H1 (cell line): Measurements from ENCODE around the gene GUCA1A. TPM values are rescaled to one million over a fixed set of nuclear protein-coding genes. Genes with fewer than 3 reads are reported as not detected.

ENCODE experiments used
- CBX5 ChIP-seq: fragments of 300-800, 300-1000 bp; sonication (generic); IDR thresholded peaks from 2 replicates; pipeline ENCODE4 v1.7.1; 2016; ENCODE audit warnings: antibody characterized with exemption, low read length, low read depth
- CEBPB ChIP-seq: IDR thresholded peaks from 2 replicates; pipeline ENCODE4 v1.6.1; 2012; ENCODE audit warnings: low read depth, low read length
- JUND ChIP-seq: IDR thresholded peaks from 2 replicates; pipeline ENCODE4 v1.6.1; 2011; ENCODE audit warnings: mild to moderate bottlenecking, improper control_type of control experiment, low read length
- KDM1A ChIP-seq: fragments of 200-600, 300-600 bp; sonication (generic); IDR thresholded peaks from 2 replicates; pipeline ENCODE4 v1.7.1; 2016; ENCODE audit warnings: mild to moderate bottlenecking, low read length, borderline replicate concordance
- TBP ChIP-seq: IDR thresholded peaks from 2 replicates; pipeline ENCODE4 v1.6.1; 2011; ENCODE audit warnings: low read depth, low read length, improper control_type of control experiment
- ZNF274 ChIP-seq: IDR thresholded peaks from 2 replicates; pipeline ENCODE4 v1.7.0; 2012; ENCODE audit warnings: low read length, borderline replicate concordance; ENCODE audit errors: extremely low read depth
- polyA plus RNA-seq, 7 experiments: library from polyadenylated mRNA; depleted of rRNA in 3 of 7; stranded (reverse) in 5 of 7; unstranded in 2 of 7; fragments of >200 nt in 5 of 7; fragments of 200-250 nt in 2 of 7; gene quantifications; 1 replicate in 5 of 7; 2 replicates in 1 of 7; 4 replicates in 1 of 7; pipeline versions ENCODE4 v1.2.1 to v1.2.3, GENCODE V29; 2011 to 2013; ENCODE audit warnings: missing spikeins in 2 of 7, mixed read lengths in 2 of 7
- total RNA-seq: library from RNA; stranded (reverse); fragmentation: NEBNext Ultra II Directional; extraction: Animal tissue kit (Norgen Biotek cat#: 25700); gene quantifications from 2 replicates; pipeline ENCODE4 v1.2.1, GENCODE V29; 2021

The GUCA1A gene
- total and polyA plus RNA-seq, 2 of the 8 experiments (the other 6 are each of a cell fraction or from before 2014, with no cell fraction given), result 4.6 to 24.6 TPM

DNA sequence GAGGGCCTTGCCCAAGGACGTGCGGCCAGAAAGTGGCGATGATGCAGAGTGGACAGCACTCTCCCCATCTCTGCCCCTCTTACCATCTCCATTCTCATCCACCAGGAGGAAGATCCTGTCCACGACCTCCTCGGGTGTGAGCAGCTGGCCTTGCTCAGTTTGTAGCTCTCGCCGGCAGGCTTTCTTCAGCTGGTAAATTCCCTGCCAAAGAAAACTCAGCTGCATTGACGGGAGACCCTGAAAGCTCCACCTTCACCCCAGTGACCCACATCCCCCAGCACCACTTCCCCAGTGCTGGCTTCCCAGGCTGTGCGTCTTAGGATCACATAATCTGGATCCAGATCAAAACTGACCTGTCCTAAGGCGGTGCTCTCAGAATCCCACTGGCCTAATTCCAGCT, 12.4 kb downstream of the GUCA1A start (continued):
- TF ChIP-seq TBP (no peak), KDM1A (no peak), JUND (no peak), ZNF274 (no peak), CEBPB (no peak), CBX5 (no peak)
